ENCODE results near the gene DIAPH1. TPM values are rescaled to one million over a fixed set of nuclear protein-coding genes. Genes with fewer than 3 reads are reported as not detected.

Gene DIAPH1
- total RNA-seq, 2 donors from 2014 or later: 104 to 106 TPM

- peaks cover 64% of the 10 kb centered on the region for H3K36me3 ChIP-seq (ENCODE audit: control insufficient read depth, insufficient read depth, low read length)
- Mint-ChIP-seq H3K4me1 (no peaks in the 10 kb centered on the region), H3K4me3 (no peak overlapping the region), H3K27me3 (ENCODE audit: insufficient read depth) (no peaks in the 10 kb centered on the region), H3K9me3 (no peaks in the 10 kb centered on the region), H3K36me3 (ENCODE audit: low read depth) (peaks cover 23% of the 10 kb centered on the region), H3K27ac (no peak overlapping the region)
- no peak overlapping the region for H3K4me3 ChIP-seq (ENCODE audit: low read length)
- H3K9ac ChIP-seq (ENCODE audit: extremely low read depth, low read length, poor library complexity, severe bottlenecking): no peak overlapping the region
- no peak overlapping the region for H3K27ac ChIP-seq (ENCODE audit: low read depth, low read length)
- no peak for DNase-seq
- WGBS, 2 experiments (ENCODE audit: insufficient coverage in 1 of 2, insufficient read length in 1 of 2): 100% methylated on average over 1 of the region's 1 CpG
- H3K27me3 ChIP-seq (ENCODE audit: control insufficient read depth, insufficient read depth, low read length, poor library complexity, severe bottlenecking): no peaks in the 10 kb centered on the region
- no peak for TF ChIP-seq CTCF (conservative IDR thresholded peaks at IDR 0.05)
- no peaks in the 10 kb centered on the region for H3K4me1 ChIP-seq (ENCODE audit: control insufficient read depth, insufficient read depth, low read length)
- no peaks in the 10 kb centered on the region for H3K9me3 ChIP-seq (ENCODE audit: control insufficient read depth, low read length)
Observed at GRCh38 chr5:141533897-141534296, 84.9 kb downstream of the DIAPH1 start.

- no peak overlapping the region for H3K4me3 ChIP-seq (ENCODE audit: low read length)
- Mint-ChIP-seq H3K9me3 (no peaks in the 10 kb centered on the region), H3K27ac (no peak overlapping the region), H3K4me1 (no peaks in the 10 kb centered on the region), H3K4me3 (no peak overlapping the region), H3K36me3 (ENCODE audit: low read depth) (peaks cover 23% of the 10 kb centered on the region), H3K27me3 (ENCODE audit: insufficient read depth) (no peaks in the 10 kb centered on the region)
- 100% methylated on average over 1 of the region's 1 CpG for WGBS, 2 experiments (ENCODE audit: insufficient coverage in 1 of 2, insufficient read length in 1 of 2)
- no peak for DNase-seq
- no peak for TF ChIP-seq CTCF (conservative IDR thresholded peaks at IDR 0.05)
- H3K4me1 ChIP-seq (ENCODE audit: control insufficient read depth, insufficient read depth, low read length): no peaks in the 10 kb centered on the region
- no peaks in the 10 kb centered on the region for H3K9me3 ChIP-seq (ENCODE audit: control insufficient read depth, low read length)
- H3K27me3 ChIP-seq (ENCODE audit: control insufficient read depth, insufficient read depth, low read length, poor library complexity, severe bottlenecking): no peaks in the 10 kb centered on the region
- no peak overlapping the region for H3K27ac ChIP-seq (ENCODE audit: low read depth, low read length)
- peaks cover 72% of the 10 kb centered on the region for H3K36me3 ChIP-seq (ENCODE audit: control insufficient read depth, insufficient read depth, low read length)
- H3K9ac ChIP-seq (ENCODE audit: extremely low read depth, low read length, poor library complexity, severe bottlenecking): no peak overlapping the region
Observed at GRCh38 chr5:141532726-141533125, 86.1 kb downstream of the DIAPH1 start.

GRCh38 chr5:141529873-141530272 is 88.9 kb downstream of the DIAPH1 start:
- Histone ChIP-seq H3K27ac (ENCODE audit: low read depth, low read length) (no peak overlapping the region), H3K27me3 (ENCODE audit: control insufficient read depth, insufficient read depth, low read length, poor library complexity, severe bottlenecking) (no peaks in the 10 kb centered on the region), H3K36me3 (ENCODE audit: control insufficient read depth, insufficient read depth, low read length) (peaks cover 91% of the 10 kb centered on the region), H3K9ac (ENCODE audit: extremely low read depth, low read length, poor library complexity, severe bottlenecking) (no peak overlapping the region), H3K4me3 (ENCODE audit: low read length) (no peak overlapping the region), H3K9me3 (ENCODE audit: control insufficient read depth, low read length) (no peaks in the 10 kb centered on the region), H3K4me1 (ENCODE audit: control insufficient read depth, insufficient read depth, low read length) (no peaks in the 10 kb centered on the region)
- no peaks in the 10 kb centered on the region for H3K9me3 Mint-ChIP-seq
- no peak overlapping the region for H3K4me3 Mint-ChIP-seq
- peaks cover 6% of the 10 kb centered on the region for H3K4me1 Mint-ChIP-seq
- H3K27ac Mint-ChIP-seq: no peak overlapping the region
- peaks cover 24% of the 10 kb centered on the region for H3K36me3 Mint-ChIP-seq (ENCODE audit: low read depth)
- no peak for DNase-seq
- TF ChIP-seq CTCF (conservative IDR thresholded peaks at IDR 0.05): no peak
- 94% methylated on average over 4 to 7 of the region's 7 CpGs for WGBS, 2 experiments (ENCODE audit: insufficient coverage in 1 of 2, insufficient read length in 1 of 2)
- no peaks in the 10 kb centered on the region for H3K27me3 Mint-ChIP-seq (ENCODE audit: insufficient read depth)
